Stimulated activated naive CD4-positive, alpha-beta T cell treated with Interleukin-2 at 50 U/mL for 16 hours (primary cell): Measurements from ENCODE around the gene ZIC2.

Source experiments
- DNase-seq: peaks from one replicate; lab custom pipeline; 2025; lab: John Stamatoyannopoulos, UW

ZIC2 gene

GRCh38 chr13:99959540-99960230 is 21.9 kb upstream of the ZIC2 start:
- no peak for DNase-seq

GRCh38 chr13:99960663-99961311 is 20.8 kb upstream of the ZIC2 start:
- no peak for DNase-seq

GRCh38 chr13:99961636-99962035 is 19.9 kb upstream of the ZIC2 start:
- no peak for DNase-seq

GRCh38 chr13:99962242-99962641 is 19.3 kb upstream of the ZIC2 start:
- DNase-seq: no peak

GRCh38 chr13:99963816-99964339 is 17.7 kb upstream of the ZIC2 start:
- no peak for DNase-seq

- DNase-seq: no peak
Observed at GRCh38 chr13:99965329-99966000, 16.1 kb upstream of the ZIC2 start.

- DNase-seq: no peak
Observed at GRCh38 chr13:99966064-99966805, 15.3 kb upstream of the ZIC2 start.

GRCh38 chr13:99967498-99967868 is 14.1 kb upstream of the ZIC2 start:
- no peak for DNase-seq

- DNase-seq: no peak
Observed at GRCh38 chr13:99967869-99968520, 13.6 kb upstream of the ZIC2 start.

GRCh38 chr13:99968521-99969452 is 12.8 kb upstream of the ZIC2 start:
- no peak for DNase-seq

- no peak for DNase-seq
Observed at GRCh38 chr13:99969453-99969918, 12.1 kb upstream of the ZIC2 start.

- peak; percentile 36 for DNase-seq
Observed at GRCh38 chr13:99969919-99970650, 11.5 kb upstream of the ZIC2 start.

GRCh38 chr13:99970651-99971575 is 10.7 kb upstream of the ZIC2 start:
- no peak for DNase-seq

- no peak for DNase-seq
Observed at GRCh38 chr13:99971576-99972189, 9.9 kb upstream of the ZIC2 start, which contains the start of gene ZIC5. ZIC5 (minus strand) TSS chr13:99971767; CDS start chr13:99971603, 164 bp downstream.

- no peak for DNase-seq
Observed at GRCh38 chr13:99972190-99972731, 9.3 kb upstream of the ZIC2 start.

GRCh38 chr13:99973163-99973807 is 8.3 kb upstream of the ZIC2 start:
- no peak for DNase-seq

GRCh38 chr13:99973808-99974185 is 7.8 kb upstream of the ZIC2 start:
- no peak for DNase-seq
